Liver (tissue), 9 donors: ENCODE results near the gene KIAA0753. TPM values are rescaled to one million over a fixed set of nuclear protein-coding genes. Genes with fewer than 3 reads are reported as not detected.

Experiments
- DNase-seq: peaks from one replicate; pipeline ENCODE4 v3.0.0-alpha.2; 2017; ENCODE audit warnings: low spot score
- H3K27ac ChIP-seq, 2 donors: one replicate each; pipeline ENCODE4 v1.7.0; 2013; ENCODE audit warnings: inconsistent platforms in 2 of 2, low read length in 2 of 2, control low read depth in 1 of 2, low read depth in 1 of 2, mild to moderate bottlenecking in 1 of 2
- H3K27me3 ChIP-seq, 4 donors: one replicate each; pipeline versions ENCODE4 v1.6.1 to v1.7.0; 2013; ENCODE audit warnings: low read length in 3 of 4, inconsistent platforms in 1 of 4, mild to moderate bottlenecking in 1 of 4, moderate library complexity in 1 of 4; ENCODE audit not compliant: control insufficient read depth in 4 of 4, insufficient read depth in 4 of 4
- H3K36me3 ChIP-seq, 4 donors: one replicate each; pipeline versions ENCODE4 v1.6.1 to v1.7.0; 2013; ENCODE audit warnings: low read length in 3 of 4, mild to moderate bottlenecking in 3 of 4, low read depth in 1 of 4, moderate library complexity in 1 of 4; ENCODE audit not compliant: control insufficient read depth in 4 of 4, insufficient read depth in 3 of 4
- H3K4me1 ChIP-seq, 4 donors: one replicate each; pipeline versions ENCODE4 v1.6.1 to v1.7.0; 2013; ENCODE audit warnings: low read length in 3 of 4, mild to moderate bottlenecking in 3 of 4, moderate library complexity in 1 of 4; ENCODE audit not compliant: control insufficient read depth in 4 of 4, insufficient read depth in 4 of 4
- H3K4me3 ChIP-seq, 3 donors: one replicate each; pipeline versions ENCODE4 v1.6.1 to v1.7.0; 2013; ENCODE audit warnings: low read length in 3 of 3, control low read depth in 1 of 3, low read depth in 1 of 3, mild to moderate bottlenecking in 1 of 3
- H3K9ac ChIP-seq, 2 donors: one replicate each; pipeline ENCODE4 v1.7.0; 2013; ENCODE audit warnings: low read length in 2 of 2, mild to moderate bottlenecking in 2 of 2, moderate library complexity in 2 of 2, control low read depth in 1 of 2, low read depth in 1 of 2
- H3K9me3 ChIP-seq, 4 donors: one replicate each; pipeline versions ENCODE4 v1.6.1 to v1.7.0; 2013; ENCODE audit warnings: low read length in 3 of 4; ENCODE audit not compliant: control insufficient read depth in 4 of 4
- CTCF ChIP-seq: fragments of 150-350 bp; IDR thresholded peaks from 2 replicates; pipeline ENCODE4 v1.5.1; 2017; ENCODE audit warnings: improper control_type of control experiment, low read depth, low read length; ENCODE audit not compliant: missing input control
- EGR1 ChIP-seq, 2 donors: IDR thresholded peaks; 2 replicates each; pipeline ENCODE4 v1.6.1; 2016 to 2018; ENCODE audit warnings: antibody characterized with exemption in 2 of 2, low read depth in 2 of 2
- FOXA1 ChIP-seq: IDR thresholded peaks from 2 replicates; pipeline ENCODE4 v1.6.1; 2016; ENCODE audit warnings: antibody characterized with exemption
- FOXA2 ChIP-seq: IDR thresholded peaks from 2 replicates; pipeline ENCODE4 v1.6.1; 2016; ENCODE audit warnings: antibody characterized with exemption
- GABPA ChIP-seq, 2 donors: IDR thresholded peaks in 1 of 2; conservative IDR thresholded peaks in 1 of 2; 2 replicates each; pipeline ENCODE4 v1.6.1; 2016; ENCODE audit warnings: antibody characterized with exemption in 2 of 2, mild to moderate bottlenecking in 1 of 2, moderate library complexity in 1 of 2
- HNF4A ChIP-seq, 2 donors: conservative IDR thresholded peaks; 2 replicates each; pipeline ENCODE4 v1.6.1; 2016; ENCODE audit warnings: antibody characterized with exemption in 2 of 2, mild to moderate bottlenecking in 2 of 2
- HNF4G ChIP-seq: IDR thresholded peaks from 2 replicates; pipeline ENCODE4 v1.6.1; 2016; ENCODE audit warnings: antibody characterized with exemption
- JUND ChIP-seq, 2 donors: IDR thresholded peaks; 2 replicates each; pipeline ENCODE4 v1.6.1; 2016; ENCODE audit warnings: antibody characterized with exemption in 2 of 2
- MAX ChIP-seq: IDR thresholded peaks from 2 replicates; pipeline ENCODE4 v1.6.1; 2016; ENCODE audit warnings: antibody characterized with exemption
- RAD21 ChIP-seq, 2 donors: IDR thresholded peaks; 2 replicates each; pipeline ENCODE4 v1.6.1; 2016; ENCODE audit warnings: antibody characterized with exemption in 2 of 2, mild to moderate bottlenecking in 2 of 2
- RXRA ChIP-seq, 2 donors: IDR thresholded peaks; 2 replicates each; pipeline ENCODE4 v1.6.1; 2017 to 2018; ENCODE audit warnings: antibody characterized with exemption in 2 of 2, mild to moderate bottlenecking in 1 of 2
- SP1 ChIP-seq: IDR thresholded peaks from 2 replicates; pipeline ENCODE4 v1.6.1; 2018; ENCODE audit warnings: antibody characterized with exemption, mild to moderate bottlenecking
- TAF1 ChIP-seq: conservative IDR thresholded peaks from 2 replicates; pipeline ENCODE4 v1.6.1; 2016; ENCODE audit warnings: antibody characterized with exemption, mild to moderate bottlenecking
- YY1 ChIP-seq: IDR thresholded peaks from 2 replicates; pipeline ENCODE4 v1.6.1; 2016; ENCODE audit warnings: antibody characterized with exemption, mild to moderate bottlenecking
- WGBS: extraction: QIAGEN DNeasy Blood & Tissue Kit; methylation state at CpG from one replicate; pipeline ENCODE4 v1.1.7; 2013; 5-methylcytosine and 5-hydroxymethylcytosine counted together
- polyA plus RNA-seq, 2 donors: library from polyadenylated mRNA; stranded (reverse) in 1 of 2; unstranded in 1 of 2; fragments of 200-250 nt in 1 of 2; fragments of >200 nt in 1 of 2; fragmentation: Nextera tagmentation in 1 of 2; extraction: Ambion mirVana in 1 of 2; gene quantifications; one replicate each; pipeline versions ENCODE4 v1.2.1 to v1.2.3, GENCODE V29; 2013 to 2015
- total RNA-seq, 2 donors: library from RNA; depleted of rRNA; stranded (reverse); fragments of >200 nt; gene quantifications; one replicate each; pipeline ENCODE4 v1.2.3, GENCODE V29; 2014
- TF ChIP-seq, protein P1 (sequence below): IDR thresholded peaks from 2 replicates; pipeline ENCODE4 v1.6.1; 2016; ENCODE audit warnings: antibody characterized with exemption, mild to moderate bottlenecking
- TF ChIP-seq, protein P2 (sequence below): IDR thresholded peaks from 2 replicates; pipeline ENCODE4 v1.6.1; 2016; ENCODE audit warnings: antibody characterized with exemption
- TF ChIP-seq, protein P3 (sequence below): IDR thresholded peaks from 2 replicates; pipeline ENCODE4 v1.6.1; 2016; ENCODE audit warnings: antibody characterized with exemption
- donor health status: healthy.
- donor health status: healthy.
- donor health status: healthy.
- donor health status: healthy.
- donor health status: healthy.

The KIAA0753 gene
- total and polyA plus RNA-seq, 4 donors = 2.0 to 5.9 (median 3.0) TPM

GRCh38 chr17:6599364-6599763 lies 41.1 kb downstream of the KIAA0753 start (continued):
- TF ChIP-seq, protein P1, sequence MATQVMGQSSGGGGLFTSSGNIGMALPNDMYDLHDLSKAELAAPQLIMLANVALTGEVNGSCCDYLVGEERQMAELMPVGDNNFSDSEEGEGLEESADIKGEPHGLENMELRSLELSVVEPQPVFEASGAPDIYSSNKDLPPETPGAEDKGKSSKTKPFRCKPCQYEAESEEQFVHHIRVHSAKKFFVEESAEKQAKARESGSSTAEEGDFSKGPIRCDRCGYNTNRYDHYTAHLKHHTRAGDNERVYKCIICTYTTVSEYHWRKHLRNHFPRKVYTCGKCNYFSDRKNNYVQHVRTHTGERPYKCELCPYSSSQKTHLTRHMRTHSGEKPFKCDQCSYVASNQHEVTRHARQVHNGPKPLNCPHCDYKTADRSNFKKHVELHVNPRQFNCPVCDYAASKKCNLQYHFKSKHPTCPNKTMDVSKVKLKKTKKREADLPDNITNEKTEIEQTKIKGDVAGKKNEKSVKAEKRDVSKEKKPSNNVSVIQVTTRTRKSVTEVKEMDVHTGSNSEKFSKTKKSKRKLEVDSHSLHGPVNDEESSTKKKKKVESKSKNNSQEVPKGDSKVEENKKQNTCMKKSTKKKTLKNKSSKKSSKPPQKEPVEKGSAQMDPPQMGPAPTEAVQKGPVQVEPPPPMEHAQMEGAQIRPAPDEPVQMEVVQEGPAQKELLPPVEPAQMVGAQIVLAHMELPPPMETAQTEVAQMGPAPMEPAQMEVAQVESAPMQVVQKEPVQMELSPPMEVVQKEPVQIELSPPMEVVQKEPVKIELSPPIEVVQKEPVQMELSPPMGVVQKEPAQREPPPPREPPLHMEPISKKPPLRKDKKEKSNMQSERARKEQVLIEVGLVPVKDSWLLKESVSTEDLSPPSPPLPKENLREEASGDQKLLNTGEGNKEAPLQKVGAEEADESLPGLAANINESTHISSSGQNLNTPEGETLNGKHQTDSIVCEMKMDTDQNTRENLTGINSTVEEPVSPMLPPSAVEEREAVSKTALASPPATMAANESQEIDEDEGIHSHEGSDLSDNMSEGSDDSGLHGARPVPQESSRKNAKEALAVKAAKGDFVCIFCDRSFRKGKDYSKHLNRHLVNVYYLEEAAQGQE = no peak

- peaks cover 2 to 10% (median 6%) of the 10 kb centered on the region in 4 donors for H3K4me1 ChIP-seq
- WGBS = 36% methylated on average over 1 of the region's 1 CpG
- no peak for DNase-seq
- H3K4me3 ChIP-seq = no peak overlapping the region
- no peaks in the 10 kb centered on the region for H3K27me3 ChIP-seq
- H3K9me3 ChIP-seq = no peaks in the 10 kb centered on the region
- TF ChIP-seq FOXA1 (no peak), HNF4A (conservative IDR thresholded peaks at IDR 0.05) (no peak), JUND (IDR thresholded peaks at IDR 0.05) (no peak), SP1 (no peak), FOXA2 (no peak), YY1 (no peak), RAD21 (IDR thresholded peaks at IDR 0.05) (no peak), RXRA (IDR thresholded peaks at IDR 0.05) (no peak), MAX (no peak), HNF4G (no peak), TAF1 (no peak), GABPA (IDR thresholded peaks at IDR 0.05 in 1 of 2, conservative IDR thresholded peaks at IDR 0.05 in 1 of 2) (no peak), EGR1 (IDR thresholded peaks at IDR 0.05; ENCODE audit: low read depth in 2 of 2) (no peak), CTCF (no peak)
- TF ChIP-seq, protein P2, sequence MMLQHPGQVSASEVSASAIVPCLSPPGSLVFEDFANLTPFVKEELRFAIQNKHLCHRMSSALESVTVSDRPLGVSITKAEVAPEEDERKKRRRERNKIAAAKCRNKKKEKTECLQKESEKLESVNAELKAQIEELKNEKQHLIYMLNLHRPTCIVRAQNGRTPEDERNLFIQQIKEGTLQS = no peak
- TF ChIP-seq, protein P3, sequence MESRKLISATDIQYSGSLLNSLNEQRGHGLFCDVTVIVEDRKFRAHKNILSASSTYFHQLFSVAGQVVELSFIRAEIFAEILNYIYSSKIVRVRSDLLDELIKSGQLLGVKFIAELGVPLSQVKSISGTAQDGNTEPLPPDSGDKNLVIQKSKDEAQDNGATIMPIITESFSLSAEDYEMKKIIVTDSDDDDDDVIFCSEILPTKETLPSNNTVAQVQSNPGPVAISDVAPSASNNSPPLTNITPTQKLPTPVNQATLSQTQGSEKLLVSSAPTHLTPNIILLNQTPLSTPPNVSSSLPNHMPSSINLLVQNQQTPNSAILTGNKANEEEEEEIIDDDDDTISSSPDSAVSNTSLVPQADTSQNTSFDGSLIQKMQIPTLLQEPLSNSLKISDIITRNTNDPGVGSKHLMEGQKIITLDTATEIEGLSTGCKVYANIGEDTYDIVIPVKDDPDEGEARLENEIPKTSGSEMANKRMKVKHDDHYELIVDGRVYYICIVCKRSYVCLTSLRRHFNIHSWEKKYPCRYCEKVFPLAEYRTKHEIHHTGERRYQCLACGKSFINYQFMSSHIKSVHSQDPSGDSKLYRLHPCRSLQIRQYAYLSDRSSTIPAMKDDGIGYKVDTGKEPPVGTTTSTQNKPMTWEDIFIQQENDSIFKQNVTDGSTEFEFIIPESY = no peak
- TF ChIP-seq, protein P1 = no peak
- no peak overlapping the region for H3K27ac ChIP-seq
- H3K36me3 ChIP-seq = peaks cover 2 to 14% (median 8%) of the 10 kb centered on the region in 4 donors
- H3K9ac ChIP-seq = peak overlapping the region in 1 of 2 donors; percentile 24
Measured at GRCh38 chr17:6597727-6598126, 42.8 kb downstream of the KIAA0753 start.
